NCI-H2029 treated with DMSO at 0.1 percent for 48 hours (cell line): ENCODE measurements around the gene ABCB6.
A peak's percentile ranks its signal among the peaks of the same experiment; 100 is the strongest.

Source experiments
- DNase-seq: peaks from one replicate; lab custom pipeline; 2025; lab: John Stamatoyannopoulos, UW

Gene ABCB6

GRCh38 chr2:219245148-219245898 is 26.6 kb upstream of the ABCB6 start, which contains the start of the genes GLB1L and STK16:
TSS of gene GLB1L (minus strand) at chr2:219245444. CDS start at chr2:219243573, 1,871 bp downstream.
TSS of gene STK16 (plus strand) at chr2:219245479. CDS start at chr2:219246000, 521 bp downstream.
- peak; percentile 46 for DNase-seq

- DNase-seq, result no peak
Measured at GRCh38 chr2:219244789-219245147, 26.0 kb upstream of the ABCB6 start.

GRCh38 chr2:219243291-219243761 is 24.6 kb upstream of the ABCB6 start:
- no peak for DNase-seq

GRCh38 chr2:219234331-219234730 is 15.6 kb upstream of the ABCB6 start:
- DNase-seq, result no peak

GRCh38 chr2:219230059-219230540 is 11.3 kb upstream of the ABCB6 start:
- no peak for DNase-seq

- DNase-seq, result peak; percentile 87
Measured at GRCh38 chr2:219229305-219230058, 10.7 kb upstream of the ABCB6 start, which contains the start of the genes ANKZF1 and ATG9A. TSS of gene ANKZF1 (plus strand) at chr2:219229806. CDS start at chr2:219230258, 452 bp downstream. TSS of gene ATG9A (minus strand) at chr2:219229636. CDS start at chr2:219228024, 1,612 bp downstream.

- DNase-seq, result no peak
Measured at GRCh38 chr2:219228911-219229304, 10.2 kb upstream of the ABCB6 start.

- no peak for DNase-seq
Measured at GRCh38 chr2:219228041-219228910, 9.5 kb upstream of the ABCB6 start.

GRCh38 chr2:219225350-219225749 is 6.6 kb upstream of the ABCB6 start:
- no peak for DNase-seq

- DNase-seq, result no peak
Measured at GRCh38 chr2:219223831-219224610, 5.3 kb upstream of the ABCB6 start.

- no peak for DNase-seq
Measured at GRCh38 chr2:219221957-219222518, 3.3 kb upstream of the ABCB6 start.

GRCh38 chr2:219220652-219221402 is 2.1 kb upstream of the ABCB6 start:
- no peak for DNase-seq

- DNase-seq, result no peak
Measured at GRCh38 chr2:219219784-219220532, 1.2 kb upstream of the ABCB6 start.

- peak; percentile 62 for DNase-seq
Measured at GRCh38 chr2:219218217-219218731, 484 bp downstream of the ABCB6 start.

GRCh38 chr2:219216535-219216915 is 2.2 kb downstream of the ABCB6 start:
- no peak for DNase-seq

- DNase-seq, result no peak
Measured at GRCh38 chr2:219215871-219216534, 2.8 kb downstream of the ABCB6 start.

GRCh38 chr2:219214786-219215185 is 4.0 kb downstream of the ABCB6 start:
- no peak for DNase-seq

- DNase-seq, result no peak
Measured at GRCh38 chr2:219214141-219214540, 4.6 kb downstream of the ABCB6 start.
